GM18502 (cell line): ENCODE data around the gene PPP2R2C.

Source experiments
- ATAC-seq: cut with Tn5 transposase; IDR thresholded peaks from one replicate; pipeline ENCODE4 v1.9.1; 2021; ENCODE audit warnings: mild to moderate bottlenecking; ENCODE audit not compliant: unreplicated experiment, poor library complexity

Gene PPP2R2C

DNA sequence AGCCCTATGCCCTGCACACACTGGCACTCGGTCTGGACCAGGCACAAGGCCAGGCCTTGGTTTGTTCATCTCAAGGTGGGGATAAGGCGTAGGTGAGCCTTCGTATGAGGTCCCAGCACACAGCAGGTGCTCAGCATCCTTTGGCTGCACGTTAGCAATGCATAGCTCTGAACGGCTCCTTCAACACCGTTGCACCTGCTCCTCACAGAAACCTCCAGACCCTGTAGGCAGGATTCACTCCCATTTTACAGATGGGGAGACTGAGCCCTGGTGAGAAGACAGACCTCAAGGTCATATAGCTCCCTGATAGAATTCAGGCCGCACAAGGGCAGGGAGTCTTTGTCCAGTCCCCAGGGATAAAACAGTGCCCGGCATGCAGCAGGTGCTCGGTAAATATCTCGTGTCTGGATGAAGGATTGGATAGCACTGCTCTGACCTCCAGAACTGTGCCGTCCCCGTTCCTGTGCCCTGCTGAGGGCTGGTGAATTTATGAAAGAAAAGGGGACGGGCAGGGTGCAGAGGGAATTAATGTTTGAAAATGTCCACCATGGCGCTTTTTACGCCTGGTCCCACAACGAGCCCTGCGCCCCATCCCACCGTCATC lies 2.4 kb downstream of the PPP2R2C start:
- no peak for ATAC-seq

DNA sequence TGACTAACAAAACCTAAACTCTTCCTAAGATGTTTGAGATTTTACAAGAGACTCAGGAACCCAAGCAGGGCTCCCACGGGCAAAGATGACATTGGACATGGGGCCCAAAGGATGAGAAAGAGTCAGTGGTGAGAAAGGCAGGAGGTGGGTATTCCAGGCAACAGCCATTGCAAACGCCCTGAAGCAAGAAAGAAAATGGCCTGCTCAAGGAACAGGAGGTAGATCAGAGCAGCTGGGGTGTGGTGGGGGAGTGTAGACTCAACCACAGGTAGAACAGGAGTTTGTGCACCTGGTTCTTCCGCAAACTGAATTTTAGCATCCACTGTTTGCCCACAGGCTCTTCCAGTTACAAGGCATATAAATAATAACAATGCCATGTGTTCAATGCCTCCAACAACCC lies 3.3 kb downstream of the PPP2R2C start:
- ATAC-seq = no peak

DNA sequence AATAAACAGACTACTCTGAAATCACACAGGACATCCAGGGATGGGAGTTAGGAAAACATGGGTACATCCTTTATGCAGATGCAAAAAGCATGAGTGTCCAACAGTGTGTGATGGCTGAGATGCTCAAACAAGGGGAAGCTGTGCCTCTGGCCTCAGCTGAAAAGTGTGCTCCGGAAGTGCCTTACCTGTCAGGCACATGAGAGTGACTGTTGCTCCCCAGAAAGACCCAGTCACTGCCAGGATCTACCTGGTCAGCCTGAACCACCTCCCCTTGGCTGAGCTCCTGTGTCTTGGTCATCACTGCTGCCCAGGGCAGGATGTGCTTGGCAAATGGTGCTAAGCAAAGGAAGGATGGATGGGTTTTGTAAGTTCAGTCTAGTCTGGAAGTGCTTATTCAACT lies 4.0 kb downstream of the PPP2R2C start:
- no peak for ATAC-seq

DNA sequence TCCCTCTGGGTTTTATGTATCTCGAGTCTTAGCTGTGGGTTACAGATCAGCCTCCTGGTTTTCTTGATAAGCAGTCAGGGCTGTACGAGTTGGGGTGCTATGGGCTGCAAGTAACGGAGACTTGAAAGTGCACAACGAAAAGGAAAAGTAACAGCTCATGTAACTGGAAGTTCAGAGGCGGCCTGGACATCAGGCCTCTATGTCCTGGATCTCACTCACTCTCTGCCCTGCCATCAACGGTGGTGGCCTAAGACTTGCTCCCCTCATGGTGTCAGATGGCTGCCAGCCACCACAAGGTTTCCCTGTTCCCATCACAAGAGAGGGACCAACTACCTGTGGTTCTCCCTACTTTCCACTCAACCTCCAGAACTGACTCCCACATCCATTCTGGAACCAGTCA lies 4.8 kb downstream of the PPP2R2C start:
- ATAC-seq = no peak

DNA sequence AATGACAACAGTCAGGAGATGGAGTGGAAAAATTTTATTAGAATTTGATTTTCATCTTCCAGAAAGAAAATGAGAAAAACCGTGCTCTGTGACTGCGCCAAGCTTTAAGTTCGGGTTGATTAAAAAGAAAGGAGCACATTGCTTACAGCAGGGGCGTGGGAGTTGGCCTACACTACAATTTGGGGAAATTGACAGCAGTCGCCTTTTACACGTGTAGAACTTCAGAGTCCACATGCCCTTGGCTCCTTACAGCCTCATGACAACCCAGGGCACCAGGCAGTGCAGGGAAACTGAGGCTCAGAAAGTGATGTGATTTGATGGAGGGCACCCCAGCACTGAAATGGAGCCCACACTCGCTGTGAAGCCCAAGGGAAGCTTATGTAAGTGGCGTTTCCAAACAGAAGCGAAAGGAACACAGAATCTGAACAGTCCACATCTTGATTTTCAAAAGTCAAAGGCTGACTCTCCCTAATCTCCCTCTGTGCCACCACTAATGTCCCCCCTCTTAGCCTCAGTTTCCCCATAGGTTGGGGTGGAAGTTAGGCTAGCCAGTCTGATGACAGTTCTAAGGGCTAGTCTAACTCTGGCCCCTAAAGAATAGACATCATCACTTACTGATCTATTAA lies 5.5 kb downstream of the PPP2R2C start:
- ATAC-seq = no peak

DNA sequence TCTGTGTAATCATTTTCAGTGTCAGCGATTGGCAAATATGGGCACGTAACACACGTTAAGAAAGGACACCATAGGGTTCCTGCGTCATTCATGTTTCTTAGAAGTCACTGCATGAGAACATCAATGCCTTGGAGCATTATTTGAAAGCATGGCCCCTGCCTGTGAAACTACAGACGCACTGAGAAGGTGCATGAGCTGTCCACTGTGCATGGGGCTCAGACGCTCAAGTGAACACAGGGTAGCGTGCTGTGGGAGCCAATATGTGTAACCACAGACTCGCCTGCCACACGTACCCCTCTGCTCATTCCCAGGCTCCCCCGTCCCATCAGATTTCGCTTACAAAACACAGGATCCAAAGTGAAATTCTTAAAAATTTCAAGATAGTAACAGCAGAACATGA lies 6.5 kb downstream of the PPP2R2C start:
- no peak for ATAC-seq

DNA sequence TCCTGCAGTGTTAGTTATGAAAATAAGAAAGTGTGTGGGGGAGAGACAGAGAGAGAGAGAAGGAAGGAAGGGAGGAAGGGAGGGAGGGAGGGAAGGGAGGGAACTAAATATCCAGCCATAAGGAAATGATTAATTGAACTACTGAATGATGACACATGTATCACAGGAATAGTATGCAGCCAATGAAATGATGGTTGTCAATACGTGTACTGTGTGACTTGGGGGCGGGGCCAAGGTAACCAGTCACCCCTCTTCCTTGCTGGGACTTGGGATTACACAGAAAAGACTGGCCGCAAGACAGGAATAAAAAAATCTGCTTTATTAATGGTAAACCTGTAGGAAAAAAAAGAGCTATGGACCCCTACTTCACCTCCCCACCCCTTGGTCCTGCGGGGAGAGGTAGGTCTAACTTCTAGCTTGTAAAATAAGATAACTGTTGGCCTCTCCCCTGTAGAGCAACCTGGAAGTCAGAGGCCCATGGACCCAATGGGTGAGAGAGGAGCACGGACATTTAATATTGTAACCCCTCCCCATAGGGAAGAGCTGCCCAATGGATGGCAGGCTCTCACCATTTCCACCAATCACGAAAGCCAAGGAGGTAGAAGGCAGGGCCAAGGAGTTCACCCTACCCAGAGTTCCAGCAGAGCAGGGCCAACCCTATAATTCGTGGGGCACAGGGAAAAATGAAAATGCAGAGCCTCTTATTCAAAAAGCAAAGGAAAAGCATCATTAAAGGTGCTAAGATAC lies 7.4 kb downstream of the PPP2R2C start:
- ATAC-seq = no peak

DNA sequence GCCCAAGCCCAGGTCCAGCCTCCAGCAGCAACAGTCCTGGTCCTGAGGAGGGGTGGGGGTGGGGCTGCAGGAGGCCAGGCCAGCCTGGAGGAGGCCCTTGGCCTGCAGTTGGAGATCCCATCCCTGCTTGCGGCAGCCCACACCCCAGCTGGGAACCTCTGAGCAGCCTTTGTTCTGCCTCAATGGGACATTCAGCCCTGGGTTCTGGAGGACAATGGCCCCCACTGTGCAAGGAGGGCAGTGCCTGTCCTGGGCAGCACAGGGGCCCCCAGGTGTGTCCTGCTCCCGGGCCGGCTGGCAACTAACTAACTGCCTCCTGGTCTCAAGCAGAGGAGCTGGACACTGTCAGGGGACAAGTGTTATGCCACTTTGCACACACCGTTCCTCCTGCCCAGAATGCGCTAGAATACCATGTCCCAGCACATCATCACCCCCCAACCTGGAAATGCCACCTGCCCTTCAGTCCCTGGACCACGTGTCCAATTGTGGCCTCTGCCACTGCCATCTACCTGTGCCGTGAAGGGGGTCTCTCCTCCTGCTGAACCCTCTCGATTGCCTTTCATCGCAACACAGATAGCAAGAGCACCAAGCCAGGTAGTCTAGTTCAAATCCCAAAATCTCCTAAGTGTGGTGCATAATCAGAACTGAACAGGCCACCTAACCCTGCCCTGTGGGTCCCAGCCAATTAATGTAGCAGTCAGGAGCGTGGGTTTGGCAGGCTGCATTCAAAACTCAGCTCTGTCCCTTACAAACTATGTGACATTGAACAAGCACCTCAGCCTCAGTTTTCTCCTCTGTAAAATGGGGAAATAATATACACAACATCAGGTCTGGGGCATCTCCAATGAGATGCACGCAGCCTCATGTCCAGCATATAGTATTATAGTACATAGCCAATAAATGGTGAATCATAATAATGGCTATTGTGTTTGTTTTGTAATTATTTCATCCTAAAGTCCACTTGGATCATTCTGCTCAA lies 8.8 kb downstream of the PPP2R2C start:
- ATAC-seq = no peak

DNA sequence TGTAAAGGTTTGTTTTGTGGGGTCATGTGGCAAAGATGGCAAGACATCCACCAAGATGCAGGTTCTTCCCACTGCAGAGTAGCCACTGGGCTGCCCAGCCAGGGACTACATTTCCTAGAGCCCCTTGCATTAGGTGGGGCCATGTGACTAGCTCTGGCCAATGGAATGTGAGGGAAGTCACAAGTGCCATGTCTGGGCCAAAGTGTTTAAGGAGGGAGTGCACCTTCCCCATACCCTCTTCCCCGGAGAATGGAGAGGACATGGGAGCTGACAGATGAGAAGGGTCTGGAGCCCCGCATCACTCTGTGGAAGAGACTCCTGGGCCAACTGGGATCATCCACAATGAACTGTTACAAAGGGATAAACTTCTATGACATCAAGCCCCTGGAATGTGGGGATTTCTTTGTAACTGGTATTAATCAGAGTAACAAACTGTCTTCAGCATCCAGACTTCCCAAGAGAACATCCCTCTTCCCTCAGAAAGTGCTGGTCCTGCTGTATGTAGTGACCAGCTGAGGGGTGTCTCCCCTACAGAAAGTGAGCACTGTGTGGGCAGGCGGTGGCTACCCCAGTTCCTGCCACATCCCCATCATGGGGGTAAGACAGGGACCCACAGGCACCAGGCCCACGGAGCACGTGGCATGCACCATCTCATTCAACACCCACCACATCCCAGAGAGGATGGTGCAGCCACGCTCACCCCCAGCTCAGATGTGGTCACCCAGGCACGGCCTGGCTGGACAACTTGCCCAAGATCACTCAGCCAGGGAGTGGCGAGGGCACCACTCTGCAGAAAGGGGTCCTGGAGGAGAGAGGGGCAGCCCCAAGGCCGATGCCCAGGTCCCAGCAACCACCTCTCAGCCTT lies 10.9 kb downstream of the PPP2R2C start:
- ATAC-seq = no peak

DNA sequence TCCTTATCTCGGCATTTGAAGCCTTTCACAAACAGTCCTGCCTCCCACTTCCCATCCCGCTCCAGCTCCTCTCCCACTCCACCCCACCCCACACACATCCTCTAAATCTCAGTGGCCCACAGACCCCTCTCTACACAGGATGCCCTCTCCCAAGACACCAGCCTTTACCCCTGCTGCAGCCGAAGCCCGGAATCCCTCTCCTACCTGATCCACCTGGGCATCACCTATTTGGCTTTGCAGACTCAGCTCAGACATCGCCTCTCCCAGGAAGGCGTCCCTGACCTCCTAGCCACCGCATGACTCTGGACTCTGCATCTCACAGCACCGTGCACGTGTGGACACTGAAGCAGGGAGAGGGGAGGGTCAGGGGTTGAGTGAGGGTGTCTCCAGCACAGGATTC lies 11.5 kb downstream of the PPP2R2C start:
- ATAC-seq = no peak

DNA sequence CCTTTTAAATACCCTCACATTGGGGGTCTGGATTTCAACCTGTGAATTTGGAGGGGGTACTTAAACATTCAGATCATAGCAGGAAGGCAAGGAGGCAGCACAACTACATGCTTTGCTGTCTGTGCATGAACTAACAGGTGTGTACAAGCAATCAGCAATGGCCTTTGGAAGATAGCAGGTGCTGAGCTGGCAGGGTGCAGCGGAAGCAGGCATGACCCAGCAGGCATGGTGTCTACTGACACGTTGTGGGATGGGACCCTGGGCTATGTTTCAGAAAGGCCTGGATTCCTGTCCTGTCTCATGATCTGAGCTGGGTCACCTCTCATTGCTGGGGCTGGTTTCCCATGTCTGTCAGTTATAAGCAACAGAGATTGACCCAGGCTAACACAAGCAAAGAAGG lies 13.9 kb downstream of the PPP2R2C start:
- ATAC-seq = no peak

DNA sequence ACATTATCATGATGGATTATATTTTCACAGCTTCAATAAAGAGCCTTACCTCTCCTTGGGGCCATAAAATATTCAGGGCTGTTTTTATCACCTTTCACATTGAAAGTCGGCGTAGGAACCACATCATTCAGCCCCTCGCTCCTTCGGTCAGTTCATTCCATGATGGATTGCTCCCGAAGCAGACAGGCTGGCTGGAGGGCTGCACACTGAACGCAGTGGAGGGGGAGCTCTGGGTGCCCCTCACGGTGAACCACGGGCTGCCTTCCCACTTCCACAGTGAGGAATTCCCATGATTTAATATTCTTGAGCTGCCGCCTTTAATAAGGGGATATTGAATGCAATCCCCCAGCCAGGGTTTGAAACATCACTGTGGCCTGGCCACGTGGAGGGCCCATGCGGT lies 16.0 kb downstream of the PPP2R2C start:
- no peak for ATAC-seq

DNA sequence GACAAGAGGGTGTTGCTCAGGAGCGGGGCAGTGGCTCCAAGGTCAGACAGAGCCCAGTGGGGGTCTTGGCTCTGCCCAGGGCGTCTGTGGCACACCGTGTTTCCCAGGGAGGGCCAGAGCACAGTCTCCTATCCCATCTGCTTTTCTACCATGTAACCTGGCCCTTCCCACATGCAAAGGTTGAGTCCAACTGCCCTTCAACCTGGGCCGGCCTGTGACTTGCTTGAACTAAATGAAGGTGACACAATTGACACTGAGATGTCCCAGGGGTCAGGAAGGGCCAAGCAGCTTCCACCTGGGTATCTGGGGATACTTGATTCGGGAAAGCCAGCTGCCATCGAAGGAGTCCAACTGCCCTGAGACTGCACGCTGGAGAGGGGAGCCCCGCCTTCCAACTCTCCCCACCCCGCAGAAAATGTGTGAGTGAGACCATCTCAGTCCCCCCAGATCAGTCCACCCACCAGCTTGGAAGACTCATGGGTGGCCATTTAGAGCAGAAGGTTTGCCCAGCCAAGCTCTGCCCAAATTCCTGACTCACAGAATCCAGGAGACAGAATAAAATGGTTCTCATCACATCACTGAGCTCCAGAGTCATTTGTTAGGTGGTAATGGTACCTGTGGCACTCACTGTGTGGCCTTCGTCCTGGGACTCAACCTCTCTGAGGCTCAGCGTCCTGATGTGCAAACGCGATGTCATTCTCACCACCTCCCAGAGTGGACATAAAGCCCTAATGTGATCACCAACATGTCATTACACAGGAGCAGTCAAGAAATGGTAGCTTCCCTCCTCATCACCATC lies 18.1 kb downstream of the PPP2R2C start:
- ATAC-seq = no peak

DNA sequence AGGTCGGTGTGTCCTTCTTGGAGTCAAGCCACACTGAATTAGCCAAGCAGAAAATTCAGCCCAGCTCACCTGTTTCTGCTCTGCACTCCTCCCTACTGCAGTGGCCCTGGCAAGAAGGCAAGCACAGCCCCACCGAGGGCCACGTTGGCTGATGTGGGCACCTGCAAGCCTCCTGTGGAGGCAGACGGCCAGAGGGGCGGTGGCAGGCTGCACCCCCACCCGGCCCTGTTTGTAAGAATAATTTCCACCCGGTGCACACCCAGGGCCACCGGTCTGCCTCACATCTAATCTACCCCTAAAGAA lies 18.8 kb downstream of the PPP2R2C start:
- no peak for ATAC-seq

DNA sequence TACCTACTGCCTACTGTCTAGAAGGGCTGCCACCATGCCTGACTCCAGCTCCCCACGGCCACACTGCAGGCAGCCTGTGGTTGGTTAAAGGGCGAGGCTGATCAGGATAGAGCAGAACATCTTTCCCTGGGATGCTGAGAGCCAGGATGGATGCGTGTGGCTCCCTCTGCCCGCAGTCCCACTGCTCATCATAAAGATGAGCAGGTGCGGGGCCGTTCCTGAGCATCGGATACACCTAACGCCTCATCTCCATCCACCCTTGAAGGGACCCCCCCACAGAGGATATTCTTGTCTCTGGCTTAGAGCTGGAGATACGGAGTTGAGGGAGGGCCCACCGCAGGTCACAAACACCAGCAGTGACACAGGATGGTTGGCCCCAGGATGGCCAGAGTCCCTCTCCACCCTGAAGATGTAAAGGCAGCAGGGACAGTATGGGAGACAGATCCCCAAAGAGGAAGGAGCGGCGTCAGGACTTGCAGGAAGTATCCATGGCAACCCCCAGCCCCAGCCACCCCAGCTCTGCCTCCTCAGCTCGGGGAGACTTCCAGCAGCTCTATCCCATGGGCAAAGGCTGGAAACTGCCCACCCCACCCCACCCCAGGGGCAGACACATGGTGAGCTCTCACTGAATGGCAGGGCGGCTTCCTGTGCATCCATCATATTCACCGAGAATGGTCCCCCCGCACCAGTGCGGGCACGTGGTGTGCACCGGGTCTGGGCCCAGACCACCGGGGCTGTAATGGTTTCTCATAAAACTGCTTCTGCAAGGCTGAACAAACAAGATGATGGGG lies 19.3 kb downstream of the PPP2R2C start:
- ATAC-seq = no peak

DNA sequence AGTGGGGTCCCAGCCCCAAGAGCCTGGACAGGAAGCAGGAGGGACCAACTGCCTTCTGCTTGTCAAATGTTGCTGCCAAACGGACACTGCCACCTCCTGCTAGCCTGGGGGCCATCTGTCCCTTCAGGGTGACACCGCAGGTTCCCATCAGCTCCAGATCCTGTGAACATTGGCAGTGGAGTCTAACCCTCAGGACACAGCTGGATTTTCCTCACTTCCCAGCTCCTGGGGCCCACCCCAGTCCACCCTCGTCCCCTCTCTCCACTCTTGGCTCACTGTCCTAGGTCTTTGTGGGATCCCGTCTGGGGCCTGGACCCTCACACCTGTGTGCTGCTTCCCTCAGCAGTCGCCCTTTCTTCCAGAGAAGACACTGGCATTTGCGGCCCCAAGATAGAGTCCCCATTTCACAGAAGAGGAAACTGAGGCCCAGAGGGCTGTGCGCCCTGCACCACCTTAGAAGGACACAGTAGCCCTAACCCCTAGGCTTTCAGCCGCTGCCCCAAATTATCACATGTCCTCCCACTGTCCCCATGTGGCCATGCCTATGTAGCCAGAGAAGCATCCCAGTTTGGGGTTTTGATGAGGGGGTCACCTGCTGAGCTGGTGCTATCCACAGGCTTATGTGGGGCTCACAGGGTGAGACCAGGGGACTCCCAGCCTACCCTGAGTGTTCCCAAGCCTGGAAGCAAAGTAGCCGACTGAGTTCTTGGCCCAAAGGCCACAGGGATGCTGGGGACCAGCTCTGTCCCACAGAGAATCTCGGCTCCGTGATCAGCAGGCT lies 20.1 kb downstream of the PPP2R2C start:
- ATAC-seq = no peak

DNA sequence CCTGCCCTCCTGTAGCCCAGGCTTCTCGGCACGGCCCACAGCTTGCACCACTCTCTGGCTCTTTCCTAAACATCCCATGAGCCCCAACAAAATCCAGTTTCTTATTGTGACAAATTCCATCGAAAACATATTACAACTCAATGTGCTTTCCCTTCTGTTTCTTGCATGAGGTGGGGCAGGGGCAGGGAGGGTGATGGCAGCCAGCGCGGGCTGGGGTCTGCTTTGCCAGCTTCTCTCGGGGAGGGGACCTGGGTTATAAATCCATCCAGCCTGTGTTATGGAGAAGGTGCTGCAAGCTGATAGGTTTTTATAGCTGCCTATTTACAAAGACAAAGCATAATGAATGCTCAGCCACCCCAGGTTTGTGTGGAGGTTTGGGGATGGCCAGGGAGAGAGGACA lies 21.1 kb downstream of the PPP2R2C start:
- ATAC-seq = no peak

DNA sequence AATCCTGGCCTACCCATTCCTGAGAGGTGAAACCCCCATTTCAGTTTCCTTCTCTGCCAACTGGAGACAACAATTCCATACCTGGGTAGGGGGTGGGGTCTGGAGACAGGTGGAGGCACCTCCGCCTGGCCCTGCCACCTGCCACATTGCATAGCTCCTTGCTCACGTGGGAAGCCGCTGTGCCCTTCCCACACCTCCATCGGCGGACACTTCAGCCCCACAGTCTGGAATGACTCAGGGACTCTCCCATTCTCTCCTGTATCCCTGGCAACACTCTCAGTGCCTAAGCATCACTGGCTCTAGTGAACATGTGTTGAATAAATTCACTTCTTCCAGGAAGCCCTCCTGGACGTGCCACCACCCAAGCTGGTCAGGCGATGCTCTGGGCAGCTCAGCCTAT lies 21.7 kb downstream of the PPP2R2C start:
- no peak for ATAC-seq
